Gastrocnemius medialis (tissue), 4 donors: ENCODE measurements around the gene MRC2. TPM values are rescaled to one million over a fixed set of nuclear protein-coding genes. Genes with fewer than 3 reads are reported as not detected.

ENCODE experiments used
- ATAC-seq, 2 donors: fragments of 150-250 bp; one replicate each; pipeline ENCODE4 v1.9.1; 2016
- DNase-seq, 2 donors: peaks; one replicate each; pipeline ENCODE4 v3.0.0-alpha.2; 2019
- H3K27ac ChIP-seq, 4 donors: fragments of 200-600 bp; sonication (generic); 1 replicate in 1 of 4; 2 replicates in 3 of 4; pipeline ENCODE4 v1.5.1; 2016 to 2018; ENCODE audit warnings: mild to moderate bottlenecking in 2 of 4, moderate library complexity in 1 of 4
- H3K27me3 ChIP-seq, 3 donors: fragments of 200-600 bp; sonication (generic) in 2 of 3; 1 replicate in 1 of 3; 2 replicates in 2 of 3; pipeline versions ENCODE4 v1.5.1 to v1.6.0; 2016 to 2019; ENCODE audit warnings: mild to moderate bottlenecking in 1 of 3, moderate library complexity in 1 of 3
- H3K36me3 ChIP-seq, 2 donors: fragments of 200-600 bp; sonication (generic) in 1 of 2; one replicate each; pipeline ENCODE4 v1.5.1; 2017 to 2018
- H3K4me1 ChIP-seq, 2 donors: fragments of 200-600 bp; sonication (generic) in 1 of 2; one replicate each; pipeline ENCODE4 v1.5.1; 2016 to 2017; ENCODE audit warnings: mild to moderate bottlenecking in 2 of 2
- H3K4me3 ChIP-seq, 4 donors: fragments of 200-600 bp; sonication (generic) in 3 of 4; 1 replicate in 1 of 4; 2 replicates in 3 of 4; pipeline ENCODE4 v1.5.1; 2016 to 2019; ENCODE audit warnings: mild to moderate bottlenecking in 2 of 4
- H3K9me3 ChIP-seq, 3 donors: fragments of 200-600 bp; sonication (generic) in 2 of 3; 1 replicate in 1 of 3; 2 replicates in 2 of 3; pipeline ENCODE4 v1.5.1; 2016 to 2019
- POLR2A ChIP-seq, 2 donors: fragments of 450-650 bp; IDR thresholded peaks; one replicate each; pipeline ENCODE4 v1.6.1; 2017; ENCODE audit warnings: antibody characterized with exemption in 2 of 2, mild to moderate bottlenecking in 2 of 2, moderate library complexity in 2 of 2
- in situ Hi-C, 4 donors: fragments of 200-750 bp; cut with MboI; loops; one replicate each; pipeline versions ENCODE4 v1.15.0 to v1.8.0; 2017; ENCODE audit warnings: low sequenced_read_pairs in 4 of 4
- intact Hi-C: fragments of 100-400 bp; cut with DNase I; formaldehyde crosslinking; loops from one replicate; pipeline ENCODE4 v1.15.1; 2023; ENCODE audit warnings: low total_unique reads
- total RNA-seq, 4 donors: library from RNA; depleted of rRNA; stranded (reverse); fragments of >200 nt; gene quantifications; one replicate each; pipeline versions ENCODE4 v1.1.0 to v1.2.3, GENCODE V29; 2016
- TF ChIP-seq, protein P1 (sequence below), 5 experiments: fragments of 450-650 bp in 3 of 5; fragments of 200-600 bp in 2 of 5; sonication (generic) in 2 of 5; IDR thresholded peaks in 4 of 5; conservative IDR thresholded peaks in 1 of 5; 1 replicate in 4 of 5; 2 replicates in 1 of 5; pipeline ENCODE4 v1.5.1; 2016 to 2019; ENCODE audit warnings: antibody characterized with exemption in 5 of 5, mild to moderate bottlenecking in 3 of 5, moderate library complexity in 3 of 5

Gene MRC2
- total RNA-seq, 4 donors from 2014 or later: 4.8 to 15.0 (median 5.5) TPM

DNA sequence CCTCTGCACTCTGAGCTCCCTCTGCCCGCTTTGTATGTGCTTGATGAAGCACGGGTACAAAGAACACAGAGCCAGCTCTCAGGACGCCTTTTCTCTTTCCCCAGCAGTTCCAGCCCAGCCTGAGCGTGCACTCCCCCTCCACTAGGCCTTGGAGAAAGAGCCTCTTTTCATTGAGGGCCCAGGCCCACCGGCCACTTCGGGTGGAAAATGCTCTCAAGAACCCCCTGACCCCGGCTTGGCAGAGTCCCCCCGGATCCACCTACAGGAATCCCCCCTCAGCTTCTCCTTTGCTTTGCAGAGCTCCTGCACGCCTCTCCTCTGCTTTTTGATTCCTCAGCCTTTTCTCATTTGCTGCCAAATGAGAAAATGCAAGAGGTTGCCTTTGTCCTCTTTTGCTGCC lies 30.2 kb downstream of the MRC2 start:
- intact Hi-C loops (no loop called here), in situ Hi-C loops (loop anchor here in 1 of 4 donors (25.0 kb wide), 1 partner anchor 155 kb away; the partner anchor contains the start of gene MARCHF10)
- ATAC-seq: no peak
- peaks cover 0 to 6% (median 6%) of the 10 kb centered on the region in 3 donors for H3K27me3 ChIP-seq
- no peak for TF ChIP-seq POLR2A (IDR thresholded peaks at IDR 0.05)
- TF ChIP-seq, protein P1, sequence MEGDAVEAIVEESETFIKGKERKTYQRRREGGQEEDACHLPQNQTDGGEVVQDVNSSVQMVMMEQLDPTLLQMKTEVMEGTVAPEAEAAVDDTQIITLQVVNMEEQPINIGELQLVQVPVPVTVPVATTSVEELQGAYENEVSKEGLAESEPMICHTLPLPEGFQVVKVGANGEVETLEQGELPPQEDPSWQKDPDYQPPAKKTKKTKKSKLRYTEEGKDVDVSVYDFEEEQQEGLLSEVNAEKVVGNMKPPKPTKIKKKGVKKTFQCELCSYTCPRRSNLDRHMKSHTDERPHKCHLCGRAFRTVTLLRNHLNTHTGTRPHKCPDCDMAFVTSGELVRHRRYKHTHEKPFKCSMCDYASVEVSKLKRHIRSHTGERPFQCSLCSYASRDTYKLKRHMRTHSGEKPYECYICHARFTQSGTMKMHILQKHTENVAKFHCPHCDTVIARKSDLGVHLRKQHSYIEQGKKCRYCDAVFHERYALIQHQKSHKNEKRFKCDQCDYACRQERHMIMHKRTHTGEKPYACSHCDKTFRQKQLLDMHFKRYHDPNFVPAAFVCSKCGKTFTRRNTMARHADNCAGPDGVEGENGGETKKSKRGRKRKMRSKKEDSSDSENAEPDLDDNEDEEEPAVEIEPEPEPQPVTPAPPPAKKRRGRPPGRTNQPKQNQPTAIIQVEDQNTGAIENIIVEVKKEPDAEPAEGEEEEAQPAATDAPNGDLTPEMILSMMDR (IDR thresholded peaks at IDR 0.05 in 4 of 5, conservative IDR thresholded peaks at IDR 0.05 in 1 of 5): no peak
- no peak overlapping the region for H3K4me3 ChIP-seq
- peaks cover 8 to 18% of the 10 kb centered on the region in 2 donors for H3K4me1 ChIP-seq
- H3K9me3 ChIP-seq: no peaks in the 10 kb centered on the region
- H3K36me3 ChIP-seq: no peaks in the 10 kb centered on the region
- H3K27ac ChIP-seq: no peak overlapping the region
- no peak for DNase-seq

DNA sequence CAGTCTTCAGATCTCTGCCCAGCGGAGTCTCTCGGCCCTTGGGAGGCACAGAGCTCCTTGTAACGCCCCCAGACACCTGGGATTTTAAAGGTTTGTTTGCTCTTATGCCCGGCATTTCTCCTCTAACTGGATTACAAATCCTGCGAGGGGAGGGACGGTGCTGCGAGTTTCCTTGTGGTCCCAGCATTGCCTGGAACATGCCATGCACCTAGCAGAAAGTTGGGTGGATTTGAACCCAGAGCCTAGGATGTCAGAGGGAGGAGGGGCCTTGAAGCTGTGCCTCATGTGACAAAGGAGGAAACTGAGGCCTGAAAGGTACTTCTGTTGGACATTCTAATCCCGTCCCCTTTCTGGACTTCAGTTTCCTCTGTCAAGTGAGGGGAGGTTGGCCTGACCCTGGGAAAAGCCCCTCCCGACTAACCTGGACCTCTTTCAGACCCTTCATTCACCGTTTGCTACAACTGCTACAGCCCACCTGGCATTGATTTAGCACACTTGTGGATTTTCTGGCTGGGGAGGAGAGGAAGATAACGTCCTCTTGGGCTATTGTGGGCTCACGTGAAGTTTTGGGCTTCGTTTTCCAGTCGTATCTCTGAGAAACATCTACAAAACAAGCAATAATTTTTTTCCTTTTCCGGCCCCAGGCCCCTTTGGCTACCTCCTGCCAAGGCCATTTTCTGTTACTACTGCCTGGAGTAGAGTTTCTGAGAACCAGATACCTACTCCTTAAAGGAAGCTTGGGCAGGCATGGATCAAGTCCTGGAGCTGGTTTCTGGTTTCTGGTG lies 30.9 kb downstream of the MRC2 start:
- TF ChIP-seq POLR2A (IDR thresholded peaks at IDR 0.05): no peak
- TF ChIP-seq, protein P1 (IDR thresholded peaks at IDR 0.05 in 4 of 5, conservative IDR thresholded peaks at IDR 0.05 in 1 of 5): no peak
- intact Hi-C loops (no loop called here), in situ Hi-C loops (loop anchor here in 1 of 4 donors (25.0 kb wide), 1 partner anchor 154 kb away; the partner anchor contains the start of gene MARCHF10)
- no peak overlapping the region for H3K4me3 ChIP-seq
- peaks cover 0 to under 1% (median 0%) of the 10 kb centered on the region in 3 donors for H3K27me3 ChIP-seq
- no peak overlapping the region for H3K27ac ChIP-seq
- H3K36me3 ChIP-seq: no peaks in the 10 kb centered on the region
- peaks cover 8 to 12% of the 10 kb centered on the region in 2 donors for H3K4me1 ChIP-seq
- ATAC-seq (no peak), DNase-seq (no peak)
- H3K9me3 ChIP-seq: no peaks in the 10 kb centered on the region

DNA sequence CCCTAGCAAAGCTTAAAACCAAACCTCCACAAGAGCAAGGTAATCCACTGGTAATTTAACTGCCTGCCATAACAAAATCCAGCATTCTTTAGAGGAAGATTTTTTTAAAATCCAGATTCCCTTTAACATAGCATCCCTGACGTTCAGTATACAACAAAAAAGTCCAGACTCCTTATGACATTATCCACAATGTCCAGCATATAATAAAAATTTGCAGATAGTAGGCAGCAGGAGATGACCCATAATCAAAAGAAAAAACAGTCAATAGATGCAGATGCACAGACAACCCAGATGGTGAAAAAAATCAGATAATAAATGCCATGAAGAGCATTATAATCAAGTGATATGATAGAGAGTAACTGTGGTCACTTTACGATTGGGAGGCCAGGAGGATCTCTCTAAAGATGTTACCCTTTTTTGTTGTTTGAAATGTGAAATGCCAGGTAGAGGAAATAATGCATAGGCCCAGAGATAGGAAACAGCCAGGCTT lies 33.2 kb downstream of the MRC2 start:
- TF ChIP-seq POLR2A (IDR thresholded peaks at IDR 0.05): no peak
- TF ChIP-seq, protein P1 (IDR thresholded peaks at IDR 0.05 in 4 of 5, conservative IDR thresholded peaks at IDR 0.05 in 1 of 5): no peak
- H3K27me3 ChIP-seq: no peaks in the 10 kb centered on the region
- in situ Hi-C loops (loop anchor here in 1 of 4 donors (25.0 kb wide), 1 partner anchor 152 kb away; the partner anchor contains the start of gene MARCHF10), intact Hi-C loops (no loop called here)
- no peaks in the 10 kb centered on the region for H3K36me3 ChIP-seq
- H3K4me1 ChIP-seq: no peaks in the 10 kb centered on the region
- H3K9me3 ChIP-seq: no peaks in the 10 kb centered on the region
- DNase-seq: no peak
- no peak overlapping the region for H3K4me3 ChIP-seq
- H3K27ac ChIP-seq: no peak overlapping the region
- no peak for ATAC-seq

DNA sequence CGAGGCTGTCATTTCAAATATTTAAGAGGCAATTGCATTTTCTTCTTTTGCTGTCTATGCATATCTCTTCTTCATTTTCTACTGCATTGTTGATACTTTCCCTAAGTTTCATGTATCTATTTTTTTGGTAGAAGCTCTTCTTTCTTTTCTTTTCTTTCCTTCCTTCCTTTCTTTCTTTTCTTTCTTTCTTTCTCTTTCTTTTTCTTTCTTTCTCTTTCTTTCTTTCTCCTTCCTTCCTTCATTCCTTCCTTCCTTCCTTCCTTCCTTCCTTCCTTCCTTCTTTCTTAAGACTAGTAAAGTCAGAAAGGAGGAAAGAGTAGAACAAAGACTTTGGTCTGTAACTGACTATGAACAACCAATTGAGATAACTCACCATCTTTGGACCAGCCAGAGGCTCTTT lies 33.9 kb downstream of the MRC2 start:
- H3K27ac ChIP-seq: no peak overlapping the region
- no peaks in the 10 kb centered on the region for H3K4me1 ChIP-seq
- TF ChIP-seq, protein P1 (IDR thresholded peaks at IDR 0.05 in 4 of 5, conservative IDR thresholded peaks at IDR 0.05 in 1 of 5): no peak
- no peak for TF ChIP-seq POLR2A (IDR thresholded peaks at IDR 0.05)
- no peaks in the 10 kb centered on the region for H3K36me3 ChIP-seq
- no peaks in the 10 kb centered on the region for H3K27me3 ChIP-seq
- ATAC-seq: no peak
- intact Hi-C loops (no loop called here), in situ Hi-C loops (loop anchor here in 1 of 4 donors (25.0 kb wide), 1 partner anchor 151 kb away; the partner anchor contains the start of gene MARCHF10)
- H3K9me3 ChIP-seq: no peaks in the 10 kb centered on the region
- H3K4me3 ChIP-seq: no peak overlapping the region
- DNase-seq: no peak
